ENCODE data around the gene PRRG1.
"Not testable (repeated sequence)": the region's sequence is repeated elsewhere in the genome, so short reads cannot be mapped to it uniquely, and the experiment has no call there.

The PRRG1 gene

DNA sequence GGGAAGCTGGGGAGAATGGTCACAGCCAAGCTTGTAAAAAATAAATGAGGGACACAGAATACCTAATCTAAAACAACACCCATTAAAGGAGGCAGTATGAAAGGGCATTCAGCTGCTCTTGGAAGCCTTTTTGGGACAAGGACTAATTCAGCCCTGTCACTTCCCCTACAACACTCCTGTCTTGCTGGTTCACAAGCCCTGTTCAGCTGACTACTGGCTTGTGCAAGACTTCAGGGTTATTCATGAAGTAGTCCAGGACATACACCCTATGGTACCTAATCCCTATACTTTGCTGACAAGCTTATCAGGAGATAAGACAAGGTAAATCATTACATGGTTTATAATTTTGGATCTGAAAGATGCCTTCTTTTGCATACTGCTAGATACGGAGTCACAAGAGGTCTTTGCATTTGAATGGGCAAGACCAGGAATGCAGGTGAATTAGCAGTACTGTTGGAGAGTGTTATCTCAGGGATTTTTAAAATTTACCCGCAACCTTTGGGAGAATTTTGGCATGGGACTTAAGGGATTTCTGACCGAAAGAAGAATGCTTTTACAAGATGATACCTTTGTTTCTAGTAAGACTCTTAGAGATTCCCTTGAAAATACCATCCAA is 119.1 kb downstream of the PRRG1 start:
- DNase-seq (ENCODE audit: low read depth in 2 of 3, low spot score in 1 of 3) = no peak

DNA sequence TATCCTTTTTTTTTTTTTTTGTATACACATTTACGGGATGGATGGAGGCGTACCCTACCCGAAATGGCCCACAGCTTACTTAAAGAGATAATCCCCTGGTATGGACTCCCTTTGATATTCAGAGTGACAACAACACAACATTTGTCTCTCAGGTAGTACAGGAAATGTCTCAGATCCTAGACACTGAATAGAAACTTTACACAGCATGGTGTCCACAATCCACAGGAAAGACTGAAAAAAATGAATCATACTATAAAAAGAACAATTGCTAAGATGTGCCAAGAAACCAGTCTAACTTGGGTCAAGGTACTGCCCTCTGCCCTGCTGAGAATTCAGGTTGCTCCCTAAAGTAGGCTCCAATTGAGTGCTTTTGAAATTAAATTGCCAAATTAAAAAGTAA is 121.5 kb downstream of the PRRG1 start:
- DNase-seq (ENCODE audit: low read depth in 2 of 3, low spot score in 1 of 3) = no peak

DNA sequence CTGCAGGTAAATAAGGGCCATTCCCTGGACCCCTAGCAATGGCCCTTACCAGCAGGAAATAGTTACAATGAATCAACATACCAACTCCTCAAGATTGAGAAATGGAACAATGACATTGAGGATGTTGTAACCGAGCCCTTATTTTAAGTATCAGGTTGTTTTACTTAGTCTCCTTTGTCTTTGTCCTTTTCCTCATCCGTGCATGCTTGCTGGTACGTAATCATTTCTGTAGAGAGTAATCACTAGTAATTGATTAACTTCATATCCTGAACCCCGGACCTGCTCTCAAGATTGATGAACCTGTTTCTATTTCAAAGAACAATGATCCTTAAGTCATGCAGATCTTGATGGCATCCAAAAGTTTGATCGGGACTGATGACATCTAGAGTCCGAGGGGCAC is 123.7 kb downstream of the PRRG1 start:
- DNase-seq (ENCODE audit: low read depth in 2 of 3, low spot score in 1 of 3) = no peak

DNA sequence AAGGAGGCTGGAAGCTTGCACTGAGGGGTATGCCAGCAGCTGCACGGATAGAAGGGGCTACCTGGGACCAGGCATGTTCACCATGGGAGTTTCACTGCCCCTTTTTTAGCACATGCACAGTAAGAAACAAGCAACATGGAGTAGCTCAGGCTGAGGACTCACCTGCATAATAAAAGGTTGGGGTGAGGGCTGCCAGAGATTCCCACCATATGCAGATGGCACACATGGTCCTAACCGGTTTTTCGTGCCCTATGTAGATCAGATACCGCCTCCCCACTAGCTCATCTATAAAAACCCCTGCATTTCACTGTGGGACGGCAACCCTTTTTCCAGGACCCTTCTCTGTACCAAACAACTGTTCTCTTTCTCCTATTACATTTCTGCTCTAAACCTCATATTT is 125.3 kb downstream of the PRRG1 start:
- DNase-seq (ENCODE audit: low read depth in 2 of 3, low spot score in 1 of 3) = no peak

DNA sequence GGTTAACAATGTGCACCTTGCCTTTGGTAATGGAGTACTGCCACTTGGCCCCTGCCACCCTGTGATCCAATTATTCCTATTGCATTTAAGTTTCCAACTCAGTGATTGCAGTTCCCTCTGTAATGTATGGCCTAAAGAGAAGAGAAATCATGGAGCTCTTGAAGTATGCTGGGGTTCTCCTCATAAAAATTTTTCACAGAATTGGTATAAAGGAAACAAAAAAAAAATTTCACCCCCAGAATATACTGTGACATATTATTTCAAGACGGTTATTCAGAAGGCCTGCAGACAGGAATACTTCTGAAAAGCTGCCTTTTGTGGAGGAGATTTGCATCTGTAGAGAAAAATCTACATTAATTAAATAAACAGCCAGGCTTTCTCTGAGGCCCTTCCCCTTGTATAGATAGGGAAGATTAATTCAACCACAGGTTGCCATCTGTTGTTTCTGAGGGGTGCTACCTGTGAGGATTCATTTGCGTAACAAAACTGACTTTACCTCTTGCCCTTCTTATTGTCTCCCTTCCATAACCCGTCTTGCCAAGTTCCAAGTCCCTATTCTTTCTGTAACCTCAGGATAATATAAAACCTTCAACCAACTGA is 127.5 kb downstream of the PRRG1 start:
- no peak for DNase-seq (ENCODE audit: low read depth in 2 of 3, low spot score in 1 of 3)

DNA sequence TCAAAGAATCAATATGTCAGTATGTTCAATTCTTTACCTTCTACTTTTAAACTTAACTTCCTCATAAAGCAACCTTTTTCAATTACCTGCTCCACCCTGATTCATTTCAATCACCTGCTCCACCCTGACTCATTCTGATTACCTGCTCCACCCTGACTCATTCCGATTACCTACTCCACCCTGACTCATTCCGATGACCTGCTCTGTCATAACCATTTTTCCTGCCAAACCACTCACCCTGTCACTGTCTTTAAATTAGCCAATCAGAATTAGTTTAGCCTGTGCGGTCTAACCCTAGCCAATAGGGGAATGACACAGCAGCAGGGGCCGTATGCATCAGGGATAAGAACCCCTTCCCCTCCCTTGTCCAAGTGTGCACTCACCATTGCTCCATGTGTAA is 135.2 kb downstream of the PRRG1 start:
- not testable (repeated sequence) for DNase-seq (ENCODE audit: low read depth in 2 of 3, low spot score in 1 of 3)

DNA sequence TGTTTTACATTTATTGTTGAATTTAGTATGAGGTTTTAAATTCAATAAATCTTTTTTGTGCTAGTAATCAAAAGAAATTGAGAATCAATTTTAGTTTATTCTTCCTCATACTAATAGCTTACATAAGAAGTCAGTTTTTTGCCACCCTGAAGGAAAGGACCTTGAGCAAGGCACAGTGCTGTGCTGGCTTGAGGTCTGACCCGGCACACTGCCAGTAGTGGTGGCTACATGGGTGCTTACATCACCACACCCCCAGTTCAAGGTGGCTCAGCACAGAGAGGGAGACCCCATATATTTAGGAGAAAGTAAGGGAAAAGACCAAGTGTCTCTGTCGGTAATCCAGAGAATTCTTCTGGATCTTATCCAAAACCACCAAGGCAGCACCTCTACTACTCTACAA is 136.3 kb downstream of the PRRG1 start:
- no peak for DNase-seq (ENCODE audit: low read depth in 2 of 3, low spot score in 1 of 3)

DNA sequence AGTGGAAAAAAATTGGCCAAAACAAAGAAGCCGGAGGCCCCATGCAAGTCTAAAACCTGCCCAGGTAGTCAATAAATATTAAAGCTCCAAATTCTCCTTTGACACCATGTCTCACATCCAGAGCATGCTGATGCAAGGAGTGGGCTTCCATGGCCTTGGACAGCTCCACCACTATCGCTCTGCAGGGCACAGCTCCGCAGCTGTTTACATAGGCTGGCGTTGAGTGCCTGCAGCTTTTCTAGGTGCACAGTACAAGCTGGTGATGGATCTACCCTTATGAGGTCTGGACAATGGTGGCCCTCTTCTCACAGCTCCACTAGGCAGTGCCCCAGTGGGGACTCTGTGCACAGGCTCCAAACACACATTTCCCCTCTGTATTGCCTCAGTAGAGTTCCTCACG is 138.1 kb downstream of the PRRG1 start:
- no peak for DNase-seq (ENCODE audit: low read depth in 2 of 3, low spot score in 1 of 3)

DNA sequence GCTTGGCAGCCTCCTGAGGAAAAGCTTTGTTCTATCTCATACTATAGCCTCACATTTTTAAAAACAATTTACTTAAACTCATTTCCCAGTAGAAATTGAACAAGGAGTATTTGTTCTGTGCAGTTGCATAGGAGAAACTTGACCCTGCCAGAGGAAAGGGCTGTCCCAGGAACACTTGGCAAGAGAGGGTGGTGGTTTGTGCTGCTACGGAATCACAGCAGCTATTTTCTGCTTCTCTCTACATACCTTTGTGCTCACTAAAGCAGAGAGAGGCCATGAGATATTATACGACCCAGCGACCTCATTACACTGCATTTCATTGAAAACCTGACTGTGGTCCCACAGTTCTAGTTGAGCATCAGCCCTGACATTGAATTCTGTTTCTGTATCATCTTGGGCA is 139.2 kb downstream of the PRRG1 start:
- DNase-seq (ENCODE audit: low read depth in 2 of 3, low spot score in 1 of 3) = no peak

DNA sequence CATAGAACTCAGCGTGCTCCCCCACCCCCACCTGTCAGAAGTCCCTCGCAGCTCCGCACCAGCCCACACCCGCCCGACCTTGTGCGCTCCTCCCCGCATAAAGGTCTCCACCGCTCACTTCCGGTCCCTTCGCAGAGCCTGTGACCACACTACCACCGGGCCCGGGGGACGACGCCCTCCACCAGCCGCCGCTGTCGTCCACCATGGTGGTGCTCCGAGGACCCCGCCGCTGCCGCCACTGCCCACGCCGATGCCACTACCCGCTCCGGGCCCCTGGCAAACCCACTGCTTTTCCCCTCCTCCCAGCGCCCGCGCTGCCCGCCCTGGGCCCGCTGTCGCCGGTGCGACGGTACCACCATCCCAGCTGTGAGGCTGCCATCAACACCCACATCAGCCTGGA is 142.5 kb downstream of the PRRG1 start:
- no peak for DNase-seq (ENCODE audit: low read depth in 2 of 3, low spot score in 1 of 3)

DNA sequence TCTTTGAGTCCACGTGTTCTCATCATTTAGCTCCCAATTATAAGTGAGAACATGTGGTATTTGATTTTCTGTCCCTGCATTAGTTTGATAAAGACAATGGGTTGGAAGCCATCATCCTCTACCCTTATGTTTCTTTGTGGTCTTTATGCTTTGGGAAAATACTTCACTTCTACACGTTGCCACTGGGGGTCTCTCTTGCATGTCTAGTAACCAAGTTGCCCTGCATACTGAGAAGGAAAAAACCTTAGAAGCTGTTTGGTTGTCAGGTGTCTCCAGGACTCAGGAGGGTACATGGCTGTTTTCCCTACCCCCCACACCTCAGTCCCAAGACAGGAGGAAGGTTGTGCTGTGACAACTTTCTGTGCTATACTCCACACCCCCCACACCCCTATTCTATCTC is 146.6 kb downstream of the PRRG1 start:
- DNase-seq (ENCODE audit: low read depth in 2 of 3, low spot score in 1 of 3) = peak in 1 of 3 donors; percentile 2

DNA sequence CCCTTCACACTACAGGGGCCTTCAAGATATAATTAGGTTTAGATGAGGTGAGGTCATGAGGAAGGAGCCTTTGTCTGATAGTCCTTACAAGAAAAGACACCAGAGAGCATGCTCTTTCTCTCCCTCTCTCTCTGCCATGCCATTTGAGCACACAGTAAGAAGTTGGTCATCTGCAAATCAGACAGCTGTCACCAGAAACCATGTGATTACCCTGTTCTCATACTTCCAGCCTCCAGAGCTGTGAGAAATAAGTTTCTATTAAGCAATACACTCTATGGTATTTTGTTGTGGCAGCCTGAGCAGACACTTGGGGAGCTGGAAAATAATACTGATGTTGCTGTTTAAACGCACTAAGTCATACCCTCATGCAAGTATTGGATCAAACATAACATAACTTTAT is 148.0 kb downstream of the PRRG1 start:
- DNase-seq (ENCODE audit: low read depth in 2 of 3, low spot score in 1 of 3) = not testable (repeated sequence)

DNA sequence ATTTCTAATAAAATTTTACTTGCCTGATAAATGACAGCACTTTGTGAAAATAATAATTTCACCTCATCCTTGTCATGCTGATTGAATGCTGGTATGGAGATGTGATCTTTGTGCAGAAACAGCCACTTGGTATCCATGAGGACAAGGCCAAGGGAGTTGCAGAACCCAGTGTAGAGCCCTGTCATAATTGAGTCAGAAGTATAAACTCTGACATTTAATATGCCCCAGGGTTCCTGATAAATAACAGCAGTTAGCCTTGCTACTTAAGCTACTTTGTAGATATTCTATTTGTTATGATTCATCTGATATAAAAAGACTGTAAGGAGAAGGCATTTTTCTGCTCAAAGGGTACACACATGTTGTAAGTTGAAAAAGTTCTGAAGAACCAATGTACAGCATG is 149.2 kb downstream of the PRRG1 start:
- not testable (repeated sequence) for DNase-seq (ENCODE audit: low read depth in 2 of 3, low spot score in 1 of 3)

DNA sequence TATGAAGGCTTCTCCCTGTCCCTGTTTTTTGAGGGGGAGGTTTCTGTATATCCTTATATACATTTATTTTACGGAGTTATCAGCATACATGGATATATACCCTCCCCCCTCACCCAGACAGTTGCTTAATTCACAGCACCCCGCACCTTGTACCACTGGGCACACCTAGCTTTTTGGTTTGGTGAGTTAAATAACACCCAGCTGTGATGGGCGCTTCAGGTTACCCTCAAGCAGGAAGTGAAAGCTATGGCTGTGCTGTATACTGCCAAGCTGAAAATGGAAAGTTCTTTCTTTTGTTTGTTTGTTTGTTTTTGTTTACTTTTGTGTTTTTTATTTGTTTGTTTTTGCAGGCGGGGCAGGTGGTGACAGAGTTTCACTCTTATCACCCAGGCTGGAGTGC is 150.5 kb downstream of the PRRG1 start:
- not testable (repeated sequence) for DNase-seq (ENCODE audit: low read depth in 2 of 3, low spot score in 1 of 3)

DNA sequence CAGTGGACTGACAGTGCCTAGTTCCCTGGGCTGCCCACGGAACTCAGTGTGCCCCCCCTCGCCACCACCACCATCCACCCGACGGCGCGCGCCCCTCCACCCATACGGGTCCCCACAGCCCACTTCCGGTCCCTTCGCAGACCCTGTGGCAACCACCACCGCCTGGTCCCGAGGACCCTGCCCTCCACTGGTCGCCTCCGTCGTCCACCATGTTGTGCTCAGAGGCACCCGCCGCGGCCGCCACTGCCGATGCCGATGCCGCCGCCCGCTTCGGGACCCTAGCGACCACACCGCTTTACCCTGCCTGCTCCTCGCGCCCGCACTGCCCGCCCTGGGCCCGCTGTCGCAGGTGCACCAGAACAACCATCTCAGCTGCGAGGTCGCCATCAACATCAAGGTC is 155.8 kb downstream of the PRRG1 start:
- DNase-seq (ENCODE audit: low read depth in 2 of 3, low spot score in 1 of 3) = no peak
